Suppressor macrophage treated with lipopolysaccharide for 1 hour (primary cell): ENCODE measurements around the gene PIANP.

Experiments
- DNase-seq, 3 donors: peaks; one replicate each; pipeline ENCODE4 v3.0.0-alpha.2; 2020 to 2022

PIANP gene

GRCh38 chr12:6666211-6666610 is 34.4 kb downstream of the PIANP start:
- DNase-seq: no peak

- peak; percentile 15 to 58 (median 56) for DNase-seq
These were observed 35.7 kb downstream of the PIANP start for GRCh38 chr12:6664902-6665301.

- peak; percentile 98 to 100 (median 99) for DNase-seq
These were observed 37.5 kb downstream of the PIANP start, which contains the start of gene ING4 for GRCh38 chr12:6662906-6663742. Gene ING4 (minus strand): TSS chr12:6663119. CDS start chr12:6663101, 18 bp downstream.

- no peak for DNase-seq
These were observed 38.1 kb downstream of the PIANP start for GRCh38 chr12:6662602-6662905.

GRCh38 chr12:6653987-6654386 is 46.6 kb downstream of the PIANP start:
- DNase-seq: peak in 1 of 3 donors; percentile 13

- DNase-seq: no peak
These were observed 47.3 kb downstream of the PIANP start for GRCh38 chr12:6653342-6653741.

GRCh38 chr12:6652391-6652790 is 48.2 kb downstream of the PIANP start:
- no peak for DNase-seq

GRCh38 chr12:6650832-6651231 is 49.8 kb downstream of the PIANP start:
- no peak for DNase-seq

GRCh38 chr12:6647083-6647604 is 53.5 kb downstream of the PIANP start, which contains the start of gene ACRBP:
Gene ACRBP (minus strand): TSS chr12:6647432. CDS start chr12:6647366, 66 bp downstream.
- peak; percentile 84 to 92 (median 84) for DNase-seq

GRCh38 chr12:6646276-6647082 is 54.1 kb downstream of the PIANP start:
- DNase-seq: peak in 1 of 3 donors; percentile 17

- DNase-seq: peak in 2 of 3 donors; percentile 18 to 33
These were observed 55.7 kb downstream of the PIANP start for GRCh38 chr12:6644903-6645302.

GRCh38 chr12:6644257-6644596 is 56.4 kb downstream of the PIANP start:
- DNase-seq: peak; percentile 80 to 84 (median 83)
